ENCODE results near the gene CCDC170.
"Not testable (repeated sequence)": the region's sequence is repeated elsewhere in the genome, so short reads cannot be mapped to it uniquely, and the experiment has no call there.

Gene CCDC170

GRCh38 chr6:151451950-151452749 is 41.7 kb upstream of the CCDC170 start, which contains the start of gene RMND1:
TSS of gene RMND1 (minus strand) at chr6:151452126. CDS start at chr6:151445811, 6,315 bp downstream.
- H3K36me3 ChIP-seq (ENCODE audit: insufficient read depth, low read length) = no peaks in the 10 kb centered on the region
- H3K79me2 ChIP-seq (ENCODE audit: insufficient read depth, low read length) = peaks cover 28% of the 10 kb centered on the region
- no peaks in the 10 kb centered on the region for H3K9me3 ChIP-seq (ENCODE audit: low read length)
- no peaks in the 10 kb centered on the region for H3K27me3 ChIP-seq (ENCODE audit: insufficient read depth, low read length)
- H3F3A ChIP-seq (ENCODE audit: insufficient read depth, low read length) = no peaks in the 10 kb centered on the region
- TF ChIP-seq CTCF (IDR thresholded peaks at IDR 0.05; ENCODE audit: low read length) (no peak), EZH2 (IDR thresholded peaks at IDR 0.05; ENCODE audit: borderline replicate concordance, low read length) (no peak)
- peak within 1 kb of the TSS; percentile 79 for H3K4me3 ChIP-seq (ENCODE audit: low read depth, low read length, poor library complexity, severe bottlenecking)
- no peaks in the 10 kb centered on the region for H4K20me1 ChIP-seq (ENCODE audit: insufficient read depth, low read length)
- peak within 1 kb of the TSS; percentile 80 for H3K9ac ChIP-seq (ENCODE audit: low read length)
- H3K4me2 ChIP-seq (ENCODE audit: low read length) = peak within 1 kb of the TSS; percentile 98
- no peaks in the 10 kb centered on the region for H3K9me2 ChIP-seq (ENCODE audit: low read depth, low read length)
- H3K4me1 ChIP-seq (ENCODE audit: insufficient read depth, low read length, severe bottlenecking) = peaks cover 42% of the 10 kb centered on the region
- H2AFZ ChIP-seq (ENCODE audit: low read length) = 0 out of 2 replicates have a peak within 1 kb of the TSS, but pooled peaks have one; percentile 1
- peak within 1 kb of the TSS; percentile 55 for H3K27ac ChIP-seq (ENCODE audit: low read depth, low read length, poor library complexity, severe bottlenecking)

- Histone ChIP-seq H3K9ac (ENCODE audit: low read length) (peak overlapping the region; percentile 75), H3K27me3 (ENCODE audit: insufficient read depth, low read length) (no peaks in the 10 kb centered on the region), H3K36me3 (ENCODE audit: insufficient read depth, low read length) (peaks cover 3% of the 10 kb centered on the region; the same call in 1 of the 2 replicates), H3K9me2 (ENCODE audit: low read depth, low read length) (no peaks in the 10 kb centered on the region), H3K27ac (ENCODE audit: low read depth, low read length, poor library complexity, severe bottlenecking) (peak overlapping the region; percentile 55), H3K4me1 (ENCODE audit: insufficient read depth, low read length, severe bottlenecking) (peaks cover 46% of the 10 kb centered on the region), H3K4me2 (ENCODE audit: low read length) (peak overlapping the region; percentile 81), H3K9me3 (ENCODE audit: low read length) (no peaks in the 10 kb centered on the region), H3F3A (ENCODE audit: insufficient read depth, low read length) (no peaks in the 10 kb centered on the region), H3K79me2 (ENCODE audit: insufficient read depth, low read length) (peaks cover 28% of the 10 kb centered on the region), H3K4me3 (ENCODE audit: low read depth, low read length, poor library complexity, severe bottlenecking) (peak overlapping the region; percentile 79), H2AFZ (ENCODE audit: low read length) (0 out of 2 replicates have a peak overlapping the region, but pooled peaks have one; percentile 1), H4K20me1 (ENCODE audit: insufficient read depth, low read length) (no peaks in the 10 kb centered on the region)
- TF ChIP-seq CTCF (IDR thresholded peaks at IDR 0.05; ENCODE audit: low read length) = no peak
- no peak for TF ChIP-seq EZH2 (IDR thresholded peaks at IDR 0.05; ENCODE audit: borderline replicate concordance, low read length)
These were observed 40.9 kb upstream of the CCDC170 start for GRCh38 chr6:151452750-151453427.

- not testable (repeated sequence) for H3K27me3 ChIP-seq (ENCODE audit: insufficient read depth, low read length); H4K20me1 ChIP-seq (ENCODE audit: insufficient read depth, low read length); H2AFZ ChIP-seq (ENCODE audit: low read length); H3K9me2 ChIP-seq (ENCODE audit: low read depth, low read length); H3K9me3 ChIP-seq (ENCODE audit: low read length); H3F3A ChIP-seq (ENCODE audit: insufficient read depth, low read length)
- H3K4me1 ChIP-seq (ENCODE audit: insufficient read depth, low read length, severe bottlenecking) = peaks cover 46% of the 10 kb centered on the region
- peak overlapping the region; percentile 32; the same call in 1 of the 2 replicates for H3K9ac ChIP-seq (ENCODE audit: low read length)
- H3K36me3 ChIP-seq (ENCODE audit: insufficient read depth, low read length) = peaks cover 30% of the 10 kb centered on the region
- H3K27ac ChIP-seq (ENCODE audit: low read depth, low read length, poor library complexity, severe bottlenecking) = peak overlapping the region; percentile 77
- H3K79me2 ChIP-seq (ENCODE audit: insufficient read depth, low read length) = peaks cover 31% of the 10 kb centered on the region
- peak overlapping the region; percentile 33 for H3K4me2 ChIP-seq (ENCODE audit: low read length)
- H3K4me3 ChIP-seq (ENCODE audit: low read depth, low read length, poor library complexity, severe bottlenecking) = peak overlapping the region; percentile 13
These were observed 37.9 kb upstream of the CCDC170 start for GRCh38 chr6:151455751-151456398.
